Uterus (tissue), 4 donors: ENCODE measurements around the gene ADAMTS10. TPM values are rescaled to one million over a fixed set of nuclear protein-coding genes. Genes with fewer than 3 reads are reported as not detected.

Source experiments
- DNase-seq, 2 donors: peaks; one replicate each; pipeline ENCODE4 v3.0.0-alpha.2; 2019 to 2020
- H3K27ac ChIP-seq, 2 donors: fragments of 200-600 bp; sonication (generic); 1 replicate in 1 of 2; 2 replicates in 1 of 2; pipeline ENCODE4 v1.5.1; 2016 to 2018
- H3K27me3 ChIP-seq, 2 donors: fragments of 200-600 bp; sonication (generic); one replicate each; pipeline ENCODE4 v1.5.1; 2018 to 2019; ENCODE audit warnings: control low read depth in 1 of 2
- H3K36me3 ChIP-seq, 2 donors: fragments of 200-600 bp; sonication (generic); one replicate each; pipeline ENCODE4 v1.5.1; 2019; ENCODE audit warnings: control low read depth in 1 of 2
- H3K4me1 ChIP-seq, 2 donors: fragments of 200-600 bp; sonication (generic); one replicate each; pipeline ENCODE4 v1.5.1; 2018 to 2019; ENCODE audit warnings: control low read depth in 1 of 2
- H3K4me3 ChIP-seq, 2 donors: fragments of 200-600 bp; sonication (generic); 1 replicate in 1 of 2; 2 replicates in 1 of 2; pipeline ENCODE4 v1.5.1; 2018 to 2019; ENCODE audit warnings: mild to moderate bottlenecking in 1 of 2
- H3K9me3 ChIP-seq, 2 donors: fragments of 200-600 bp; sonication (generic); one replicate each; pipeline ENCODE4 v1.5.1; 2019; ENCODE audit warnings: control low read depth in 1 of 2
- CTCF ChIP-seq, 4 experiments: fragments of 200-600 bp in 2 of 4; fragments of 450-650 bp in 2 of 4; sonication (generic) in 2 of 4; IDR thresholded peaks; one replicate each; pipeline ENCODE4 v1.5.1; 2016 to 2019; ENCODE audit warnings: antibody characterized with exemption in 4 of 4, mild to moderate bottlenecking in 2 of 4, moderate library complexity in 1 of 4
- POLR2A ChIP-seq, 2 donors: fragments of 450-650 bp; IDR thresholded peaks; one replicate each; pipeline ENCODE4 v1.6.1; 2016; ENCODE audit warnings: antibody characterized with exemption in 2 of 2, mild to moderate bottlenecking in 1 of 2, moderate library complexity in 1 of 2
- intact Hi-C: fragments of 100-400 bp; cut with DNase I; formaldehyde crosslinking; loops from one replicate; pipeline ENCODE4 v1.15.1; 2023; ENCODE audit warnings: low total_unique reads
- total RNA-seq, 4 donors: library from RNA; depleted of rRNA in 3 of 4; stranded (reverse); fragments of >200 nt in 3 of 4; gene quantifications; one replicate each; pipeline versions ENCODE4 v1.1.0 to v1.2.4, GENCODE V29; 2014 to 2023
- donor health status: DM: yes; HTN: yes; CAD: no.

Gene ADAMTS10
- total RNA-seq, 4 donors from 2014 or later, result 13.2 to 70.4 (median 52.7) TPM

- TF ChIP-seq POLR2A (IDR thresholded peaks at IDR 0.05) (no peak), CTCF (IDR thresholded peaks at IDR 0.05) (no peak)
- H3K4me3 ChIP-seq, result no peak overlapping the region
- H3K9me3 ChIP-seq, result no peaks in the 10 kb centered on the region
- H3K27ac ChIP-seq, result no peak overlapping the region
- H3K27me3 ChIP-seq, result no peaks in the 10 kb centered on the region
- no peaks in the 10 kb centered on the region for H3K36me3 ChIP-seq
- H3K4me1 ChIP-seq, result peaks cover 0 to 6% of the 10 kb centered on the region in 2 donors
- DNase-seq, result no peak
- intact Hi-C loops, result no loop called here
Measured at GRCh38 chr19:8614455-8614854, 3.9 kb upstream of the ADAMTS10 start.

- Histone ChIP-seq H3K4me1 (peaks cover 5 to 10% of the 10 kb centered on the region in 2 donors), H3K27ac (no peak overlapping the region), H3K9me3 (no peaks in the 10 kb centered on the region), H3K36me3 (no peaks in the 10 kb centered on the region), H3K27me3 (no peaks in the 10 kb centered on the region), H3K4me3 (no peak overlapping the region)
- no peak for DNase-seq
- intact Hi-C loops, result no loop called here
- TF ChIP-seq POLR2A (IDR thresholded peaks at IDR 0.05), result no peak
- no peak for TF ChIP-seq CTCF (IDR thresholded peaks at IDR 0.05)
Measured at GRCh38 chr19:8612807-8613171, 2.3 kb upstream of the ADAMTS10 start.

GRCh38 chr19:8611877-8612806, 1.6 kb upstream of the ADAMTS10 start:
- TF ChIP-seq POLR2A (IDR thresholded peaks at IDR 0.05), result no peak
- TF ChIP-seq CTCF (IDR thresholded peaks at IDR 0.05), result no peak
- peak; percentile 71 to 76 for DNase-seq
- Histone ChIP-seq H3K27me3 (no peaks in the 10 kb centered on the region), H3K9me3 (no peaks in the 10 kb centered on the region), H3K4me1 (peaks cover 5 to 14% of the 10 kb centered on the region in 2 donors), H3K4me3 (no peak overlapping the region), H3K27ac (peak overlapping the region; percentile 88 to 92), H3K36me3 (no peaks in the 10 kb centered on the region)
- intact Hi-C loops, result no loop called here

GRCh38 chr19:8611391-8611876, 919 bp upstream of the ADAMTS10 start:
- no peaks in the 10 kb centered on the region for H3K9me3 ChIP-seq
- H3K27me3 ChIP-seq, result no peaks in the 10 kb centered on the region
- intact Hi-C loops, result no loop called here
- peak; percentile 31 to 36 for DNase-seq
- no peaks in the 10 kb centered on the region for H3K36me3 ChIP-seq
- H3K27ac ChIP-seq, result peak overlapping the region; percentile 88 to 92
- peaks cover 5 to 15% of the 10 kb centered on the region in 2 donors for H3K4me1 ChIP-seq
- TF ChIP-seq CTCF (IDR thresholded peaks at IDR 0.05) (no peak), POLR2A (IDR thresholded peaks at IDR 0.05) (no peak)
- H3K4me3 ChIP-seq, result no peak overlapping the region

GRCh38 chr19:8610936-8611300, 403 bp upstream of the ADAMTS10 start:
- H3K4me3 ChIP-seq, result peak overlapping the region; percentile 58 to 72
- intact Hi-C loops, result no loop called here
- TF ChIP-seq POLR2A (IDR thresholded peaks at IDR 0.05) (no peak), CTCF (IDR thresholded peaks at IDR 0.05) (no peak)
- no peaks in the 10 kb centered on the region for H3K9me3 ChIP-seq
- no peaks in the 10 kb centered on the region for H3K36me3 ChIP-seq
- H3K27ac ChIP-seq, result peak overlapping the region; percentile 88 to 92
- H3K27me3 ChIP-seq, result no peaks in the 10 kb centered on the region
- peaks cover 5 to 15% of the 10 kb centered on the region in 2 donors for H3K4me1 ChIP-seq
- DNase-seq, result no peak
